Testis (tissue), 3 donors: ENCODE results near the gene NPIPB2. TPM values are rescaled to one million over a fixed set of nuclear protein-coding genes. Genes with fewer than 3 reads are reported as not detected.

Experiments
- DNase-seq: peaks from one replicate; pipeline ENCODE4 v3.0.0-alpha.2; 2019
- H3K27ac ChIP-seq, 2 donors: fragments of 200-600 bp; sonication (generic); one replicate each; pipeline ENCODE4 v1.5.1; 2019
- H3K27me3 ChIP-seq: fragments of 200-600 bp; sonication (generic); one replicate; pipeline ENCODE4 v1.5.1; 2019
- H3K36me3 ChIP-seq: fragments of 200-600 bp; sonication (generic); one replicate; pipeline ENCODE4 v1.5.1; 2017; ENCODE audit warnings: low read depth; ENCODE audit errors: missing control alignments
- H3K4me1 ChIP-seq: fragments of 200-600 bp; sonication (generic); one replicate; pipeline ENCODE4 v1.5.1; 2019
- H3K4me3 ChIP-seq, 2 donors: fragments of 200-600 bp; sonication (generic); one replicate each; pipeline ENCODE4 v1.5.1; 2017 to 2019
- H3K9me3 ChIP-seq: fragments of 200-600 bp; sonication (generic); one replicate; pipeline ENCODE4 v1.5.1; 2017
- CTCF ChIP-seq, 3 experiments: fragments of 450-650 bp in 2 of 3; fragments of 200-600 bp in 1 of 3; sonication (generic) in 1 of 3; IDR thresholded peaks; one replicate each; pipeline ENCODE4 v1.5.1; 2016 to 2019; ENCODE audit warnings: antibody characterized with exemption in 3 of 3, mild to moderate bottlenecking in 2 of 3, moderate library complexity in 1 of 3
- POLR2A ChIP-seq: fragments of 450-650 bp; IDR thresholded peaks from one replicate; pipeline ENCODE4 v1.6.1; 2017; ENCODE audit warnings: antibody characterized with exemption, mild to moderate bottlenecking, moderate library complexity
- WGBS, 2 donors: methylation state at CpG; one replicate each; pipeline ENCODE4 v1.1.5; 2018; 5-methylcytosine and 5-hydroxymethylcytosine counted together
- intact Hi-C: fragments of 100-400 bp; cut with DNase I; formaldehyde crosslinking; loops from one replicate; pipeline ENCODE4 v1.15.1; 2023; ENCODE audit warnings: low total_unique reads
- polyA plus RNA-seq: library from polyadenylated mRNA; stranded (reverse); fragments of 350-450 nt; fragmentation: Illumina TruSeq; extraction: RNeasy Lipid Tissue Mini Kit (QIAGEN cat#74804); gene quantifications from one replicate; pipeline ENCODE4 v1.2.3, GENCODE V29; 2014; ENCODE audit warnings: low read depth, low replicate concordance; ENCODE audit not compliant: insufficient read depth
- small RNA-seq, 2 donors: library from RNA; depleted of rRNA; stranded (forward); fragments of <200 nt; gene quantifications; one replicate each; pipeline ENCODE3, GENCODE V24; 2016
- total RNA-seq, 2 donors: library from RNA; depleted of rRNA; stranded (reverse); fragments of >200 nt; gene quantifications; one replicate each; pipeline ENCODE4 v1.2.3, GENCODE V29; 2016

NPIPB2 gene
- total and polyA plus RNA-seq, 3 donors from 2014 or later = 23.9 to 30.6 (median 28.7) TPM

- Histone ChIP-seq H3K9me3 (no peaks in the 10 kb centered on the region), H3K36me3 (no peaks in the 10 kb centered on the region), H3K4me1 (no peaks in the 10 kb centered on the region), H3K27me3 (no peaks in the 10 kb centered on the region), H3K4me3 (no peak overlapping the region), H3K27ac (no peak overlapping the region)
- intact Hi-C loops = no loop called here
- DNase-seq = no peak
- 95 to 96% methylated on average over 5 of the region's 5 CpGs for WGBS, 2 donors
- no peak for TF ChIP-seq CTCF (IDR thresholded peaks at IDR 0.05)
- TF ChIP-seq POLR2A = no peak
Measured at GRCh38 chr16:11884035-11884434, 57.8 kb downstream of the NPIPB2 start.

- no peak overlapping the region for H3K4me3 ChIP-seq
- no peak overlapping the region for H3K27ac ChIP-seq
- no peaks in the 10 kb centered on the region for H3K4me1 ChIP-seq
- H3K9me3 ChIP-seq = no peaks in the 10 kb centered on the region
- intact Hi-C loops = no loop called here
- DNase-seq = no peak
- WGBS, 2 donors = 92 to 93% methylated on average over 5 of the region's 5 CpGs
- TF ChIP-seq CTCF (IDR thresholded peaks at IDR 0.05) = no peak
- no peak for TF ChIP-seq POLR2A
- H3K27me3 ChIP-seq = no peaks in the 10 kb centered on the region
- H3K36me3 ChIP-seq = no peaks in the 10 kb centered on the region
Measured at GRCh38 chr16:11880007-11880406, 61.8 kb downstream of the NPIPB2 start.

GRCh38 chr16:11877374-11877773 lies 64.5 kb downstream of the NPIPB2 start:
- no peak for DNase-seq
- H3K36me3 ChIP-seq = no peaks in the 10 kb centered on the region
- WGBS, 2 donors = 88 to 90% methylated on average over 5 of the region's 5 CpGs
- H3K9me3 ChIP-seq = no peaks in the 10 kb centered on the region
- H3K27ac ChIP-seq = no peak overlapping the region
- no peak overlapping the region for H3K4me3 ChIP-seq
- H3K27me3 ChIP-seq = no peaks in the 10 kb centered on the region
- no peak for TF ChIP-seq POLR2A
- TF ChIP-seq CTCF (IDR thresholded peaks at IDR 0.05) = no peak
- intact Hi-C loops = no loop called here
- peaks cover 5% of the 10 kb centered on the region for H3K4me1 ChIP-seq

Small RNAs within 50 kb of the gene (small RNA-seq; reads per million reads assigned to genes)
- 0 reads per million in 2 donors for gene AC007216.5
- gene COX6CP1 = 0 reads per million in 2 donors
- gene UBL5P4 = 0 reads per million in 2 donors

Other genes with a start within 250 kb of the NPIPB2 start
- gene TXNDC11, start 199.2 kb downstream of the NPIPB2 start, total RNA-seq = 10 to 100 TPM; 42.3 to 45.3 TPM
- 34.4 TPM for gene TXNDC11, start 199.2 kb downstream of the NPIPB2 start, polyA plus RNA-seq
- gene ZC3H7A, start 144.8 kb downstream of the NPIPB2 start, total RNA-seq = 10 to 100 TPM; 41.4 to 48.8 TPM
- 24.6 TPM for gene ZC3H7A, start 144.8 kb downstream of the NPIPB2 start, polyA plus RNA-seq
- 10 to 100 TPM; 79.3 to 97.6 TPM for gene RSL1D1, start 90.5 kb downstream of the NPIPB2 start, total RNA-seq
- 101 TPM for gene RSL1D1, start 90.5 kb downstream of the NPIPB2 start, polyA plus RNA-seq
- gene GSPT1, start 26.1 kb downstream of the NPIPB2 start, total RNA-seq = 10 to 100 TPM; 78.5 to 83.9 TPM
- gene GSPT1, start 26.1 kb downstream of the NPIPB2 start, polyA plus RNA-seq = 140 TPM
- 1 to 10 TPM; 3.2 to 4.3 TPM for gene TNFRSF17, start 23.2 kb upstream of the NPIPB2 start, total RNA-seq
- 5.2 TPM for gene TNFRSF17, start 23.2 kb upstream of the NPIPB2 start, polyA plus RNA-seq
- 10 to 100 TPM; 30.4 to 40.7 TPM for gene SNX29, start 34.7 kb upstream of the NPIPB2 start, total RNA-seq
- 19.3 TPM for gene SNX29, start 34.7 kb upstream of the NPIPB2 start, polyA plus RNA-seq